Heart left ventricle (tissue), 13 donors: Measurements from ENCODE around the gene APEH.

Source experiments
- CTCF ChIP-seq, 12 donors: fragments of 200-600 bp; sonication (generic) in 4 of 12; IDR thresholded peaks; one replicate each; pipeline versions ENCODE4 v1.5.0 to v1.8.0; 2018 to 2022; ENCODE audit warnings: antibody characterized with exemption in 12 of 12, mild to moderate bottlenecking in 5 of 12
- POLR2A ChIP-seq, 2 donors: fragments of 450-650 bp; IDR thresholded peaks; one replicate each; pipeline ENCODE4 v1.6.1; 2017; ENCODE audit warnings: antibody characterized with exemption in 2 of 2, mild to moderate bottlenecking in 2 of 2, moderate library complexity in 2 of 2
- donor health status: ischemic (EF 13 %, LVEDD 7.1; RV severe dilation, severe dysfunction).
- donor health status: DM: no; HTN: yes; CAD: no.
- donor health status: DM: no; HTN: no; CAD: no.
- donor health status: ischemic (EF 25% LVEDD 6.9; RV normal size, moderate dysfunction).
- donor health status: ischemic (EF 25% LVEDD 5.7; RV mildly dilated, moderate dysfunction).
- donor health status: ischemic (EF 35%, LVEDD 5.7; RV mildly dilated, moderate dysfunction).
- donor health status: nonischemic (EF 11% LVEDD 7.7; RV severe dilation, severe dysfunction).
- donor health status: DM: yes; HTN: yes; CAD: no.
- donor health status: PGD.
- donor health status: ischemic (EF 29% LVEDD 5.4; RV normal size, mild dysfunction).
- donor health status: nonischemic (EF 23%, LVEDD 6.1; RV moderate dilation, normal function).

- TF ChIP-seq CTCF (IDR thresholded peaks at IDR 0.05) (no peak), POLR2A (IDR thresholded peaks at IDR 0.05) (no peak)
Measured at GRCh38 chr3:49634736-49635135, 39.4 kb upstream of the APEH start.
